Keratinocyte (primary cell): Measurements from ENCODE around the gene ANKRD55.

Experiments
- CTCF ChIP-seq, 3 experiments: IDR thresholded peaks in 1 of 3; conservative IDR thresholded peaks in 1 of 3; optimal IDR thresholded peaks in 1 of 3; 2 replicates in 2 of 3; 3 replicates in 1 of 3; pipeline versions ENCODE3 to v1.5.1; 2011; ENCODE audit warnings: low read length in 3 of 3, mild to moderate bottlenecking in 3 of 3, moderate library complexity in 2 of 3, control low read depth in 1 of 3, inconsistent platforms in 1 of 3; ENCODE audit not compliant: insufficient read depth in 2 of 3; ENCODE audit errors: extremely low read depth in 1 of 3
- EZH2 ChIP-seq: IDR thresholded peaks from one replicate; pipeline ENCODE4 v1.6.1; 2012; ENCODE audit warnings: inconsistent platforms, mild to moderate bottlenecking, low read length, moderate library complexity

GRCh38 chr5:56142233-56142613, 90.9 kb downstream of the ANKRD55 start:
- TF ChIP-seq CTCF (optimal IDR thresholded peaks at IDR 0.05 in 1 of 3, IDR thresholded peaks at IDR 0.05 in 1 of 3, conservative IDR thresholded peaks at IDR 0.05 in 1 of 3; ENCODE audit: extremely low read depth in 1 of 3, insufficient read depth in 2 of 3, low read length in 3 of 3) (no peak), EZH2 (no peak)
